Ramos (cell line): ENCODE measurements around the gene DGCR6L.

Experiments used
- in situ Hi-C: fragments of 300-500 bp; cut with MboI; formaldehyde crosslinking; loops from one replicate; pipeline ENCODE4 v1.14.3; 2022; ENCODE audit warnings: low sequenced_read_pairs; ENCODE audit not compliant: unreplicated experiment

The DGCR6L gene

GRCh38 chr22:20295262-20296064 is 24.4 kb downstream of the DGCR6L start:
- in situ Hi-C loops: no loop called here

- in situ Hi-C loops: no loop called here
These were observed 27.1 kb downstream of the DGCR6L start for GRCh38 chr22:20292673-20293232.

GRCh38 chr22:20292108-20292507 is 27.8 kb downstream of the DGCR6L start:
- in situ Hi-C loops: no loop called here

GRCh38 chr22:20291604-20292063 is 28.2 kb downstream of the DGCR6L start:
- in situ Hi-C loops: no loop called here

- in situ Hi-C loops: no loop called here
These were observed 28.6 kb downstream of the DGCR6L start for GRCh38 chr22:20291249-20291586.

- in situ Hi-C loops: no loop called here
These were observed 29.1 kb downstream of the DGCR6L start for GRCh38 chr22:20290578-20291248.

- in situ Hi-C loops: no loop called here
These were observed 29.8 kb downstream of the DGCR6L start for GRCh38 chr22:20290045-20290392.

GRCh38 chr22:20289182-20290044 is 30.4 kb downstream of the DGCR6L start:
- in situ Hi-C loops: loop anchor here (10.0 kb wide), 1 partner anchor 325 kb away; no protein-coding TSS in a partner anchor

GRCh38 chr22:20286784-20287423 is 33.0 kb downstream of the DGCR6L start:
- in situ Hi-C loops: loop anchor here (10.0 kb wide), 1 partner anchor 322 kb away; no protein-coding TSS in a partner anchor

GRCh38 chr22:20286312-20286660 is 33.6 kb downstream of the DGCR6L start:
- in situ Hi-C loops: loop anchor here (10.0 kb wide), 1 partner anchor 321 kb away; no protein-coding TSS in a partner anchor

GRCh38 chr22:20285473-20286311 is 34.2 kb downstream of the DGCR6L start:
- in situ Hi-C loops: loop anchor here (10.0 kb wide), 1 partner anchor 321 kb away; no protein-coding TSS in a partner anchor

GRCh38 chr22:20284471-20285086 is 35.3 kb downstream of the DGCR6L start:
- in situ Hi-C loops: loop anchor here (5.0 to 10.0 kb wide), 2 partner anchors 127 to 320 kb away; no protein-coding TSS in a partner anchor

- in situ Hi-C loops: loop anchor here (5.0 to 10.0 kb wide), 2 partner anchors 126 to 319 kb away; no protein-coding TSS in a partner anchor
These were observed 36.2 kb downstream of the DGCR6L start for GRCh38 chr22:20283674-20284066.

- in situ Hi-C loops: loop anchor here (5.0 to 10.0 kb wide), 2 partner anchors 126 to 318 kb away; no protein-coding TSS in a partner anchor
These were observed 36.8 kb downstream of the DGCR6L start for GRCh38 chr22:20282901-20283673.

- in situ Hi-C loops: loop anchor here (5.0 to 10.0 kb wide), 2 partner anchors 125 to 317 kb away; no protein-coding TSS in a partner anchor
These were observed 38.0 kb downstream of the DGCR6L start for GRCh38 chr22:20281891-20282290.

- in situ Hi-C loops: loop anchor here (5.0 to 10.0 kb wide), 2 partner anchors 124 to 317 kb away; no protein-coding TSS in a partner anchor
These were observed 38.4 kb downstream of the DGCR6L start for GRCh38 chr22:20281473-20281872.

- in situ Hi-C loops: loop anchor here (5.0 to 10.0 kb wide), 2 partner anchors 124 to 316 kb away; no protein-coding TSS in a partner anchor
These were observed 39.0 kb downstream of the DGCR6L start for GRCh38 chr22:20280866-20281265.
